ENCODE results near the gene CEMP1. TPM values are rescaled to one million over a fixed set of nuclear protein-coding genes. Genes with fewer than 3 reads are reported as not detected.

The CEMP1 gene
- total and polyA plus RNA-seq, 10 of the 15 experiments (the other 5 are each of a cell fraction or from before 2014, with no cell fraction given) = 0.05 to 8.2 (median 1.5) TPM; not detected in 5

GRCh38 chr16:2531696-2532493, 687 bp upstream of the CEMP1 start (continued):
- TF ChIP-seq ZBTB40 (IDR thresholded peaks at IDR 0.05; ENCODE audit: borderline replicate concordance) (no peak), IKZF1 (conservative IDR thresholded peaks at IDR 0.05) (peak; percentile 43; the same call in 1 of the 2 replicates), POLR2A (IDR thresholded peaks at IDR 0.05; ENCODE audit: low read depth, low read length) (peak; percentile 86), RAD21 (IDR thresholded peaks at IDR 0.05; ENCODE audit: insufficient read depth, low read depth, low read length) (no peak), WRNIP1 (IDR thresholded peaks at IDR 0.05; ENCODE audit: borderline replicate concordance, low read depth, low read length) (no peak), USF1 (IDR thresholded peaks at IDR 0.05; ENCODE audit: borderline replicate concordance, extremely low read length, insufficient read depth, low read depth, low read length) (peak; percentile 60), ETV6 (conservative IDR thresholded peaks at IDR 0.05 in 1 of 2, IDR thresholded peaks at IDR 0.05 in 1 of 2; ENCODE audit: borderline replicate concordance in 1 of 2, low read depth in 1 of 2) (no peak), NKRF (conservative IDR thresholded peaks at IDR 0.05) (peak; percentile 61; the same call in 1 of the 2 replicates), ASH2L (IDR thresholded peaks at IDR 0.05; ENCODE audit: borderline replicate concordance, low read depth) (no peak), E4F1 (IDR thresholded peaks at IDR 0.05; ENCODE audit: borderline replicate concordance, partially characterized antibody) (no peak), MLLT1 (IDR thresholded peaks at IDR 0.05) (no peak; the same call in 1 of the 2 replicates), RAD51 (IDR thresholded peaks at IDR 0.05) (peak; percentile 44; the same call in 1 of the 2 replicates), ESRRA (IDR thresholded peaks at IDR 0.05; ENCODE audit: low read length) (no peak), FOXK2 (IDR thresholded peaks at IDR 0.05) (no peak), HCFC1 (IDR thresholded peaks at IDR 0.05; ENCODE audit: low read length) (no peak)
